GM12891 (cell line): ENCODE data around the gene PARD3.

Source experiments
- DNase-seq: peaks from one replicate; pipeline ENCODE4 v3.0.0; 2011; ENCODE audit warnings: low spot score; ENCODE audit not compliant: insufficient read length
- FAIRE-seq: peaks from 2 replicates; lab custom pipeline; 2011; peaks lifted over from hg19 to GRCh38; lab: Jason Lieb, UNC
- PAX5 ChIP-seq: IDR thresholded peaks from 2 replicates; pipeline ENCODE4 v1.6.1; 2011; ENCODE audit warnings: low read length, moderate library complexity, mild to moderate bottlenecking; ENCODE audit not compliant: insufficient read depth, severe bottlenecking
- POLR2A ChIP-seq: IDR thresholded peaks from 2 replicates; pipeline ENCODE4 v1.6.1; 2011; ENCODE audit warnings: low read depth, low read length, control low read depth
- POLR2AphosphoS5 ChIP-seq: IDR thresholded peaks from 2 replicates; pipeline ENCODE4 v1.6.1; 2011; ENCODE audit warnings: low read depth, low read length, control low read depth
- POU2F2 ChIP-seq: IDR thresholded peaks from 2 replicates; pipeline ENCODE4 v1.6.1; 2011; ENCODE audit warnings: low read depth, mild to moderate bottlenecking, control low read depth, low read length, moderate library complexity
- SPI1 ChIP-seq: IDR thresholded peaks from 2 replicates; pipeline ENCODE4 v1.6.1; 2011; ENCODE audit warnings: low read depth, low read length, control low read depth
- TAF1 ChIP-seq: IDR thresholded peaks from 2 replicates; pipeline ENCODE4 v1.6.1; 2011; ENCODE audit warnings: low read depth, low read length, control low read depth

Gene PARD3

GRCh38 chr10:34791228-34791627 lies 23.9 kb downstream of the PARD3 start:
- no peak for FAIRE-seq
- TF ChIP-seq POLR2AphosphoS5 (no peak), PAX5 (no peak), POU2F2 (no peak), TAF1 (no peak), POLR2A (no peak), SPI1 (no peak)
- DNase-seq, result no peak

- TF ChIP-seq SPI1 (no peak), POLR2AphosphoS5 (no peak), POU2F2 (no peak), POLR2A (no peak), PAX5 (no peak)
- FAIRE-seq (peak; percentile 40), DNase-seq (no peak)
Observed at GRCh38 chr10:34789966-34790506, 25.1 kb downstream of the PARD3 start.

- DNase-seq, result no peak
- TF ChIP-seq PAX5, result no peak
- FAIRE-seq, result no peak
Observed at GRCh38 chr10:34786464-34786863, 28.6 kb downstream of the PARD3 start.

- TF ChIP-seq SPI1, result peak; percentile 14; the same call in 1 of the 2 replicates
- no peak for TF ChIP-seq POLR2AphosphoS5
- no peak for DNase-seq
- no peak for FAIRE-seq
Observed at GRCh38 chr10:34781711-34782110, 33.4 kb downstream of the PARD3 start.

GRCh38 chr10:34780818-34781380 lies 34.2 kb downstream of the PARD3 start:
- DNase-seq, result peak; percentile 35
- FAIRE-seq, result peak; percentile 78
- peak; percentile 80 for TF ChIP-seq SPI1
- no peak for TF ChIP-seq PAX5

- peak; percentile 47 for FAIRE-seq
- TF ChIP-seq SPI1 (no peak), POLR2A (no peak), TAF1 (no peak), POU2F2 (no peak), POLR2AphosphoS5 (no peak), PAX5 (no peak)
- DNase-seq, result no peak
Observed at GRCh38 chr10:34778237-34778636, 36.9 kb downstream of the PARD3 start.

GRCh38 chr10:34776090-34776690 lies 38.9 kb downstream of the PARD3 start:
- FAIRE-seq (no peak), DNase-seq (no peak)
- TF ChIP-seq PAX5, result no peak
- no peak for TF ChIP-seq POLR2A
- no peak for TF ChIP-seq POU2F2
- TF ChIP-seq SPI1, result no peak
- no peak for TF ChIP-seq POLR2AphosphoS5
- TF ChIP-seq TAF1, result no peak

- TF ChIP-seq POU2F2 (no peak), PAX5 (no peak), TAF1 (no peak), SPI1 (no peak), POLR2A (no peak), POLR2AphosphoS5 (no peak)
- peak; percentile 81 for FAIRE-seq
- DNase-seq, result no peak
Observed at GRCh38 chr10:34775044-34775637, 40.0 kb downstream of the PARD3 start.

GRCh38 chr10:34773636-34774630 lies 41.2 kb downstream of the PARD3 start:
- peak; percentile 72 for FAIRE-seq
- TF ChIP-seq PAX5, result no peak
- no peak for TF ChIP-seq POLR2AphosphoS5
- no peak for TF ChIP-seq TAF1
- TF ChIP-seq POU2F2, result no peak
- no peak for TF ChIP-seq SPI1
- TF ChIP-seq POLR2A, result no peak
- DNase-seq, result no peak
